OCI-M2 (cell line): ENCODE results near the gene PEPD.
"Not testable (repeated sequence)": the region's sequence is repeated elsewhere in the genome, so short reads cannot be mapped to it uniquely, and the experiment has no call there.

ENCODE experiments used
- DNase-seq: peaks from one replicate; lab custom pipeline; 2025; ENCODE audit not compliant: unreplicated experiment; lab: John Stamatoyannopoulos, UW

PEPD gene

DNA sequence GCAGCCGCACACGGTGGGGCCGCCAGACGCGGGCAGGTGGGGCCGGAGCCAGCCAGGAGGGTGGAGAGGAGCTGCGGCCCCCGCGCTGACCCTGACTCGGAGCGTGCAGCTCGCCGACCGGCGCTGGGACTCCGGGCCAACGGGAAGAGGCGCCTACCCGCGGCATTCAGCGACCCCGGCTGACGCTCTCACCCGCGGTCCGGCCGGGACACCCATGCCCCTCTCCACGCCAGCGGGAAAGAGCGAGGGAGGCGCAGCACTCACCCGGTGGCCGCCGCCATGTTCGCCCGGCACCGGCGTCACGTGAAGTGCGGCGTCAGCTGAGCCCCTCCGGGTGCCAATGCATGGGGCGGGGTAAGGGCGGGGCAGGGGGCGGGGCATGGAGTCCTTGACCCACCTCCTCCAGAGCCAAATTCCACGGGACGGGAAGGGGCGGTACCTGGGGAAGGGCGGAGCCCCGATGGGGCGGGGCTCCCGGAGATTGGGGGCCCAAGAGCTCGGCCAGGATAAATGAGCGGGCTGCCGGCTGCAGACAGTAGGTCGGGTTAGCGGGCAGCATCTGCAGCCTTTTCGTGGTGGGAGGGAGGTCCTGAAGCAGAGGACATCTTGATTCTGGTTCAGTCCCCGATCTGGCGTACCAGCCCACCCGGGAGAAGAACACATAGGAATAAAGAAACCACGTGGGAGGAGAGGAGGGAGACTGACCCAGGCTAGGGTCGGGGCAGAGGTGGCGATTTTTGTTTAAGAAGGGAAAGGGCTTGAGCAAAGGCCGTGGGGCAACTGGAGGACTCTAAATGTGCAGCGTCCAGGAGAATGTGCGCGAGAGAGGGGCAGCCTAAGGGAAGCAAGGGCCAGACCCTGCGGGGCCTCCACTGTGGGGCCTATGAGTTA lies at the start of gene PEPD:
TSS of gene PEPD (minus strand) at position 312 of the 891 bp plus-strand sequence. CDS start at position 281, 31 bp downstream.
- DNase-seq = peak; percentile 96

DNA sequence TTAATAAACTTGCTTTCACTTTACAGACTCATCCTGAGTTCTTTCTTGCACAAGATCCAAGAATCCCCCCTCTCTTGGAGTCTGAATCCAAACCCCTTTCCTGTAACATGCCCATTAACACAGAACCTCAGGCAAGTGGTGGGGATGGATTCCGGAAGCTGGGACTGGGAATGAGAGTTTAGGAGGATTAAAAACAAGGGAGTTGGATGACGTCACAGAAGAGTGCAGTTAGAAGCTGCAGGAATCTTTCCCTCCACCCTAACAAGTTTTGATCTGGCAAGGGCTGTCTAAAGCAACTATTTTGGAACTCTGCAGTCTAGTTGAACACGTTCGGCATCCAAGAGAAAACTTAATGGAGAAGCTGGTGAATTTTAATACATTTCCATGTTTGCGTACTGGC lies 48.2 kb upstream of the PEPD start:
- no peak for DNase-seq

DNA sequence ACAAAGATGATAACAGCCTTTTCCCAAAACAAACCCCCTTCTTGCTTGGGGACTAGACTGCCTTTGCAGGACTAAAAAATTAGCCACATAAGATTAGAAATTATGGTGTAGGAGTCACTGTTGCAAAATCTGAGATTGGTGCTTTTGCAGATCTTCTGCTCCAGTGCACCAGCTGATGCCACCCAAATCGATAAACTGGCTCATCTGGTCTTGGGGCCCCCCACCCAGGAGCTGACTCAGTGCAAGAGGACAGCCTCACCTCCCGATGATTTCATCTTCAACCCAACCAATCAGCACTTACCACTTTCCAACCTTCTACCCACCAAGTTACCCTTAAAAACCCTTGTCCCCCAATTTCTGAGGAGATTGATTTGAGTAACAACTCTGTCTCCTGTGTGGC lies 47.1 kb upstream of the PEPD start:
- no peak for DNase-seq

DNA sequence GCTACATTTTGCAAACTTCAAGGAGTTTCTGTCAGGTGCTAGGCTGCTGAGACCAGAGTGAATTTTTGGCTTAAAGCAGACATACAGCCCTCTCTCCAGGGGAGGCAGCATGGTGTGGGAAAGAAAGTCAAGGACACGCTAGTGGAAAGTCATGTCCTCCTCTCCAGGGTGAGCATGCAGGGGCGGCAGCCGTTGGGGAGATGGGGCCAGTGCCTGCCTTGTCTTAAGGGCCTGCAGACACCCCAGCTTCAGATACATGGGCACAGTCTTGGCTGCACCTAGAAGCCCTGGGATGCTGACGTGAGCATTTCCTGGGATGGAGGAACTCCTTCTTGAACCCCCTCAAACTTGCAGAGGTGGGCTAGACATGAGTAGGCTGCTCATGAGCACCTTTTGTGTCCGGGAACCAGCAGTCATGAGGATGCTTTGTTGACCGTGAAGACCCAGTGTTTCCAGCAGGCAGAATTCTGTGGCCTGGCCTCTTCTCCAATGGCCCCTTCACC lies 43.3 kb upstream of the PEPD start:
- DNase-seq = no peak

DNA sequence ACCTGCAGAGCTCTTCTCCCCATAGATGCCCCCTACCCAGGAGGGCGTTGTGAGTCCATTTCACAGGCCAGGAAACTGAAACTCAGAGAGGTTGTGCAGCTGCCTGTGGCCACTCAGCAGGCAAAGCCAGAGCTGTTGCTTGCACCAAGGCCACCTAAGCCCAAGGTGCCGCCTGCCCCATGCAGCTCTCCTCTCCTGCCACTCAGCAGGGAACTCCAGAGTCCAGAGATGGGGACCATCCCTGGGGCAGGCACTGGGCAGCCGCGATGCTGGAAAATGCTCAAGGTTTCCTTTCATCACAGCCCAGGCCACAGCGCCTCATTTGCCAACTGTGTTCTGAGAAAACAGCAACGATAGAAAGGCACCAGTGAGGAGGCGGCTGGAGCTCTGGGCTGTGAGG lies 41.0 kb upstream of the PEPD start:
- DNase-seq = no peak

DNA sequence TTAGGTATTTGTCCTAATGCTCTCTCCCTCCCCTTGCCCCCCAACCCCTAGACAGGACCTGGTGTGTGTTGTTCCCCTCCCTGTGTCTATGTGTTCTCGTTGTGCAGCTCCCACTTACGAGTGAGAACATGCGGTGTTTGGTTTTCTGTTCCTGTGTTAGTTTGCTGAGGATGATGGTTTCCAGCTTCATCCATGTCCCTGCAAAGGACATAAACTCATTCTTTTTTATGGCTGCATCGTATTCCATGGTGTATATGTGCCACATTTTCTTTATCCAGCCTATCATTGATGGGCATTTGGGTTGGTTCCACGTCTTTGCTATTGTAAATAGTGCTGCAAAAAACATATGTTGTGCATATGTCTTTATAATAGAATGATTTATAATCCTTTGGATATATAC lies 40.1 kb upstream of the PEPD start:
- not testable (repeated sequence) for DNase-seq

DNA sequence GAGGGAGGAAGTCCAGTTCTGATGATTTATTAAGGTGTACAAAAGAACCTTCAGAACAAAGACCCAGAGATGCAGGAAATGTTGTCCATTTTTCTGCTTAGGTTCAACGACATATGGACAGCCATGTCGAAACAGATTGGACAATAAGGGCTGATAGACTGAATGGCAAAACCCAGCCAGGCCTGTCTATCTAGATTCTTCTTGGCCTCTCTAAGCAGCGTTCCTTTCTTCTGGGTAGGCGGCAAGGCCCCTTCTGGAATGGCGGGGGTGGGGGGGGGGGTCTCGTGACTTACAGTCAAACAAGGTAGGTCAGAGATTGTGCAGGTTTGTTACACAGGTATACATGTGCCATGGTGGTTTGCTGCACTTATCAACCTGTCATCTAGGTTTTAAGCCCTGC lies 39.7 kb upstream of the PEPD start:
- DNase-seq = no peak

DNA sequence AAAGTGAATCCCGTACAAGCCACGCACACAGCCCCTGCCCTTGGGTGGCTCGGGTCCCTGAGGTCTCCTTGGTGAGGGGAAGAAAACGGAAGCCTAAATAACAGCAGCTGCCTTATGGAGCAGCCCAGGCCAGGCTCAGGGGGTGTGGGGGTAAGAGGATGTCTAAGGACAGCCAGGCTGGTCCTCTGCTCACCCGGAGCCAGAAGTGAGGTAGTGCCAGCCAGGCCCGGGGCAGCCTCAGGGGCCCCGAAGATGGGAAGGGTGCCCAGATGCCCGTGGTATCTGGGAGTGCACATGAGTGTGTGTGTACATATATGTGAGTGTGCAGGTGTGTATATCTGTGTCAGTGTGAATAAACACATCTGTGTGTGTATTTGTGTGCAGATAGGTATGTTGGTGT lies 38.4 kb upstream of the PEPD start:
- no peak for DNase-seq

DNA sequence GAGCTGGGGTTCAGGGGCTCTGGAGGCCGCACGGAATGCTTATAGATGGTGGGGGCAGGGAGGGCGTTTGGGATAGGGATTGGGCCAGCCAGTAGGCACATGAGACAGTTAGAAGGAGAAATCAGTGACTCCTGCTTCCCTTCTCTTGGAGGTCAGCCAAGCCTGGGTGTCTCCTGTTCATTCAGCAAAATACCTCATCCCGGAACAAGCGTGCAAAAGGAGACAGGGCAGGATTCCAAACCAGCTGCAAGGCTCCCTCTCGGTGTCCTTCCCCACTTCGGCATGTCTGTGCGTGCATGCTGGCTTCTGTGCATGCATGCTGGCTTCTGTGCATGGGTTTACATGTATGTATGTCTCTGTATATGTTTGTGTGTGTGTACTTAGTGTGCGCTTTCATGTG lies 37.3 kb upstream of the PEPD start:
- DNase-seq = no peak

DNA sequence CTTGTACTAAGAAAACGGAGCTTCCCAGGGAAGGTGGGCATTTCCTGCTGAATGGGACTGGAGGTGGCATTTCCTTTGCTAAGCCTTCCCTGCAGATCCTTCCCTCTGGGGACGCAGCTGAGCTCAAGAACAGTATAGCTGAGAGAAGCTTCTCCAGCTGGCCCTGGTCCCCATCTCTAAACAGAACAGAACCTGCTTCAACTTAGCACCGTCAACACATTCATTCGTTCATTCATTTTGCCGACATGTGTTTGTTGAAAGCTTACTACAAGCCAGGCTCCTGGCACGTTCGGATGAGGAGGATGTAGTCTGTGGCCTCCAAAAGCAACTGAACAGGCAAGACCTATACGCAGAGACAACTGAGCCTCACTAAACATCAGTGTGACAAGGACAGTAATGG lies 36.6 kb upstream of the PEPD start:
- DNase-seq = no peak

DNA sequence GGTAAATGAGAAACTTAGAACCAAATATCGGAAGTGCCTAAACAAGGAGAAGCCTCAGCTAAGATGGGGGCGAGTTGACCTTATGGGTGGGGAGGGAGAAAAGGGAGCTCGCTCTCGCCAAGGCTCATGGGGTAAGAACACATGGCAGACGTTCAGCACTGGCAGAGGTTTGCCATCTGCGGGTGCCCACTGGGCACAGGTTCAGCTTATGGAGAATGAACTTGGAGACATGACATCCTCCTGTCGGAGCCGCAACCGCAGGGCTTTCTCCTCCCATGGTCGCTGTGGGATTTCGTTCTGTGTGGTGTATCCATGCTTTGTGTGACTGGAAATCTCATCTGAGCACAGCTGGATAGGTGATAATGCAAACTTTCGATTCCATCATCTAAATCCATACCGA lies 36.1 kb upstream of the PEPD start:
- DNase-seq = no peak

DNA sequence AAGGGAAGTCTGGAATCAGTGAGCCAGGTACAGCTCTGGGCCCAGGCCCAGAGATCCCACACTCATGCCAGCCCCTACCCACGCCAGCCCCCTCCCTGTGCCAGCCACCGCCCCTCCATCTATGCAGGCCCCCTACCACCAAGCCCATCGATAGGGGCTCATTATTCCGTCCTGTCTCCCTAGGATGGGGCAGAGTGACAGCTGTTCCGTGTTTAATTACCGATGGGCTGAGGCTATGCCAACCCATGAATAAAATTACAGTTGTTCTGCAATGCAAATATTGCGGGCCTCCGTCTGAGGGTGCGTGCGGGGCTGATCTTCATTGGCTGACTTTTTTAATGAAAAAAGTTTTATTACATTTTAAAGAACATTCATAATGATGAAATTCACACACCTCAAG lies 35.6 kb upstream of the PEPD start:
- no peak for DNase-seq

DNA sequence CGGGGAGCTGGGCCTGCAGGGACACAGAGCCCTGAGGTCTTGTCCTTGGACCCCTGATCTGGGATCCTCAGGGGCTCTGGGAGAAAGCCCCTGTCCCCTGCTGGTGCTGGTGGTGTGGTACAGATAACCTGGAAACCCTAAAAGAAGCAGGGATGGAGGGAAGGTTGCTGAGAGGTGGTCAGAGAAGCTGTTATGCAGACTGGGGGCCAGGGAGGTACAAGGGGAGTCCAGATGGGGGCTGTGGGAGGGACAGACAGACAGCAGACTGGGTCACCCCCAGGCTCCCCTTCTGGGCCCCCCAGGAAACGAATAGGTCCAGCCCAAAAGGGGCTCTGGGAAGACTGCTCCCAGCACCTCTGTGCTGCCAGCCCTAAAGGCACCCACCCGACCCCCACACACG lies 34.7 kb upstream of the PEPD start:
- no peak for DNase-seq

DNA sequence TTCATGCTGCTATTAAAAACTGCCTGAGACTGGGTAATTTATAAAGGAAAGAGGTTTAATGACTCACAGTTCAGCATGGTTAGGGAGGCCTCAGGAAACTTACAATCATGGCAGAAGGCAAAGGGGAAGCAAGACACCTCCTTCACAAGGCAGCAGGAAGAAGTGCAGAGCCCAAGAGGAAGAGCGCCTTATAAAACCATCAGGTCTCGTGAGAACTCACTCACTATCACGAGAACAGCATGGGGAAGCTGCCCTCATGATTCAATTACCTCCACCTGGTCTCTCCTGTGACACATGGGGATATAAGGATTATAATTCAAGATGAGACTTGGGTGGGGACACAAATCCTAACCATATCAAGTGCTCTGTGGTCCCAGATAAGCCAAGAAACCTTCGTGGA lies 34.1 kb upstream of the PEPD start:
- not testable (repeated sequence) for DNase-seq

DNA sequence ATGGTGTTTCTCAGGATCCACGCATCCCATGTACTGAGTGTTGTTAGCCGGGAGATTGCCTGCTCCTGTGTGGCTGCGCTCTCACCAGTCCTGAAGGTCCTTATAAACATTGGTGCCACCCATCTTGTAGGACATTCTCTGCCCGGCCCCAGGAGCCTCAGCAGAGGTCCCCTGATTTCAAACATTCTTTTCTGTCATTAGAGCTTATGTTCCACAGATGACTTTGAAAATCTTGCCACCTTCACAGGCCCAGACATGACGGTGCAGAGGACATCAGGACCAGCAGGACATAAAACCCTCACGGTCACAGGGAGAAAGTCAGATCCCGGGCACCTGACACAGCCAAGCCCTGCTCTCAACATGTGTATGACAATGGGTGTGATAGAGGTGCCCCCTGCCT lies 33.2 kb upstream of the PEPD start:
- no peak for DNase-seq

DNA sequence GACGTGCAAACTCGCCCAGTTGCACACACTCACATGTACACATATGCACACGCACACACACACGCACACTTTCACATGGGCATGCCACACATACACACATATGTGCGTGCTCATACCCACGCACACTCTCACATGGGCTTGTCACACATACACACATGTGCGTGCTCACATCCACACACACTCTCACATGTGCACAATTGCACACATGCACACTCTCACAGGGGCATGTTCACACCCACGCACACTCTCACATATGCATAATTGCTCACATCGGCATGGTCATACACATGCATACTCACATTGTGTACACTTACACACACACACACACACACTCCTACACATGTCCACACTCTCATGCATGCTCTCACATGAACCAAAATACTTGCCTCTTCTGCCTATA lies 32.8 kb upstream of the PEPD start:
- DNase-seq = no peak

DNA sequence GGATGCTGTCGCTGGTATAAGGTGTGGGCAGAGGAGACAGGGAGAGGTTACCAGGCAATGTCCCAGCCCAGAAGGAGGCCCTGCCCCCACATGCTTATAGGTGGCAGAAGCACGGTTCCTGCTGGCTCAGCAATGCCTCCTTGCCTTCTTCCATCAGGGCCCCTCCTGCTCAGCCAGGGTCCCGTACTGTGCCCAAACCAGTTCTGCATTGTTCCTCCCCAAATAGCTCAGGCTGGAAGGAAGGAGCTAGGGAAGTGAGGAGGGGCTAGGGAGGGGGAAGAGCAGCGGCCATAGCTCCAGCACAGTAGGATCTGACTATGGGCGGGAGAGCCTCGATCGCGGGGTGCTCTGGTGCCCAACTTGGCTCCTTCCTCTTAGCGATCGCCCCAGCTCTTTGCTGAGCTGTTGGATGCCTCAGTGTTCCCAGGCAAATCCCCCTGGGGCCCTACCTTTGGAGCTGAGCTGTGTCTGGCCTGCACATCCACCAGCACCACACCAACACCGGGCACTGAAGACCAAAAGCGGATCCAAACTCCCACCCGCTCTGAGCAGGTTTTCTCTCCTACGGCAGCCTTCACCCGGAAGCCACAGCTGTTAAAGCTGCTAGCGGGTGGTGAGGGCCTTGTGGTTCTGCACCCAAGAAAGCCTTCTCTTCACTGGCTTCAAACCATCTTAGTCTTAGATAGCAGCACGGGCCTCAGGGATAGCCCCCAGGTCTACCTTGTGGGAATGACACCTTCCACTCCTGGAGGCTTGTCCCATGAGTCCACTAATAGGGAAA lies 32.1 kb upstream of the PEPD start:
- no peak for DNase-seq

DNA sequence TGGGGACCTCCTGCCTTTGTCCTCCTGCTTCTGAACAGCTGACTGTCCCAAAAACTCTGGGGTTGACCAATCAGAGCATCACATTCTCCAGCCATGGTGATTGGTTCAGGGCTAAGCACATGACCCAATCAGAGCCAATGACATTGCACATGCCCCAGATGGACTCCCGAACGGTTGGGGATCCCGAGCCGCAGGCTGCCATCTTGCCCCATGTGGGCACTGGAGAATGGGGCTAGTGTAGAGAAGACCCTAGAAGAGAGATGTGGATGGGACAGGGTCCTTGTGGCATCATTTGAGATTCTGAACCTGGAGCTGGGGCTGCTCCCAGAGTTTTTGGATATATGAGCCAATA lies 31.3 kb upstream of the PEPD start:
- DNase-seq = no peak

DNA sequence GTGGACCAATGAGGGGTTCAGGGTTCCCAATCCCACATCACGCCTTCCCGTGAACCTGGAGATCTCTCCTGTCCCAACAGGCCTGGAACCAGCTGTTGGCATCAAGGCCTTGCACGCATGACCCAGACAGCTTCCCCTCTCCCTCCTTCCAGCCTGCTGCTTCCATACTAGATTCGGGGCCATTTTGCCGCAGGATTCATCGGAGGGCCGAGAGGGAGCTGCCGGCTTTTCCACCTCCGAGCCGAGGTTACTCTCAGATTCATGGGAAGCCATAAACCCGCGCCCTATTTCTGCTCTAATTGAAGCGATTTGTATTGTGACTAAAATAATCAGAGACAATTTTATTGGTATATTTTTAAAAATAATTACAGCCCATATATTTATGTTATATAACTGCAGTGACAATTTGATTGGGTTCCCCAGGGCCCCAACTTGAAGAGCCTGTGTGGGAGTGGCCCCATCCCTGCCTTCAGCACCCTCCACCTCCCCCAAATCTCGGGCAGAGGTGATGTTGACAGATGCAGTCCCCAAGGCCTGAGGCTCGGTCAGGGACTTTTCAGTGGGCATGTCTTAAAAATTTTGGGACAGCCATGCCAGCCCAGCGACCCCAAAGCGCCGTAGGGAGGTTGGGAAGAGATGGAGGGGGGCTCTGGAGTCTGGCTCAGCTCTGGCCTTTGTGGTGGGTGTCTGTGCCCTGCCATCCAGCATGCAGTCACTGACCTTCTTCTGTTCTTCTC lies 30.8 kb upstream of the PEPD start:
- DNase-seq = no peak

DNA sequence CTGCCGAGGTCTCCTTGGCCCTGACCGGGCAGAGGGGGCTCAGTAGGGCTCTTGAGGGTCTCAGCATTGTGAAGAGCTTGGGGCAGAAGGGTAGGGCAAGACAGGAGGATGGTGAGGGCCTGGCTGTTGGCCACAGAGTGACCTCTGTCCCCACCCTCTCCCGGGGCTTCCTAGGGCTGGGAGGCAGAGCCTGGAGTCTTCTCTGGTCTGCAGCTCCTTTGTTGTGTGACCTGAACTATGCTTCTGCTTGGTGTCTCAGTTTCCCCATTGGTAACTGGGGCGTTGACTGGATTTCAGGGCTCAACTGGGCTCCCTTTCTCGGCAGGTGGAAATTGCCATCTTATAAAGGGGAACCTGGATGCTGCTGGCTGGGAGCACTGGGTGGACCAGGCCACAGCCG lies 30.1 kb upstream of the PEPD start:
- DNase-seq = no peak

DNA sequence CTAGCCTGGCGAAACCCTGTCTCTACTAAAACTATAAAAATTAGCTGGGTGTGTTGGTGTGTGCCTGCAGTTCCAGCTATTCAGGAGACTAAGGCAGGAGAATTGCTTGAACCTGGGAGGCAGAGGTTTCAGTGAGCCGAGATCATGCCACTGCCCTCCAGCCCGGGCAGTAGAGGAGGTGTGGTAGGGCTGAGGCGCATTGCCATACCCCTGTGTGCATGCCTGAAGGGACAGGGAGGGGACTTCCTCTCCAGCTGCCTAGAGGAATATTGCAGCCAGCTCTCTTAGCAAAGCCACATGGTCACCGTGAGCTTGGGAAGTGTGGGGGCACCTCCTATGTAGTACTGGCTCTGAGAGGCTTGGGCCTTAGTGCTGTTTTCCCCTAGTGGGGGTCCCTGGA lies 29.2 kb upstream of the PEPD start:
- no peak for DNase-seq

DNA sequence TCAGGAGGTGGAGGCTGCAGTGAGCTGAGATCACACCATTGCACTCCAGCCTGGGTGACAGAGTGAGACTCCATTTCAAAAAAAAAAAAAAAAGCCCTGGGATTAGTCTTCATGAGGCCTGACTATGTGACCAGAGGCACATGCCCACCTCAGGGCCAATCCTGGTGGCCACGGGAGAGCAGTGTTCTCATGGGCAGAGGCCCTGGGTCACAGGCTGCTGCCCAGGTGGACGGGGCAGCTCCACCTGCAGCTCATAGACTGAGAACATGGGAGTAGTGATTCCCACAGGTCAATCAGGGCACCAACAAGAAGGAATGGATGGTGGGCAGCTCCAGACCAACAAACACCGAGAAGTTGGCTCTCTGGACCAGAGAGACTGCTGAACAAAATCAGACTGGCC lies 26.1 kb upstream of the PEPD start:
- DNase-seq = no peak
